IPS-18a (cell line): ENCODE results near the gene MAP4K4.
"Not testable (repeated sequence)": the region's sequence is repeated elsewhere in the genome, so short reads cannot be mapped to it uniquely, and the experiment has no call there.

Experiments used
- H3K27ac ChIP-seq: one replicate; pipeline ENCODE4 v1.5.1; 2013; ENCODE audit warnings: low read length
- H3K27me3 ChIP-seq: one replicate; pipeline ENCODE4 v1.6.1; 2013; ENCODE audit warnings: mild to moderate bottlenecking, low read length; ENCODE audit not compliant: control insufficient read depth, insufficient read depth
- H3K36me3 ChIP-seq: one replicate; pipeline ENCODE4 v1.6.1; 2013; ENCODE audit warnings: low read depth, low read length; ENCODE audit not compliant: control insufficient read depth
- H3K4me1 ChIP-seq: one replicate; pipeline ENCODE4 v1.6.1; 2013; ENCODE audit warnings: low read depth, low read length; ENCODE audit not compliant: control insufficient read depth
- H3K4me3 ChIP-seq: one replicate; pipeline ENCODE4 v1.5.1; 2013; ENCODE audit warnings: low read length
- H3K9ac ChIP-seq: one replicate; pipeline ENCODE4 v1.6.1; 2013; ENCODE audit warnings: mild to moderate bottlenecking, low read length, moderate library complexity
- H3K9me3 ChIP-seq: one replicate; pipeline ENCODE4 v1.6.1; 2013; ENCODE audit warnings: low read depth, low read length; ENCODE audit not compliant: control insufficient read depth

MAP4K4 gene

GRCh38 chr2:101921953-101922325 lies 224.4 kb downstream of the MAP4K4 start:
- Histone ChIP-seq H3K9me3 (peaks cover 11% of the 10 kb centered on the region), H3K4me1 (no peaks in the 10 kb centered on the region), H3K9ac (no peak overlapping the region), H3K4me3 (no peak overlapping the region), H3K27me3 (no peaks in the 10 kb centered on the region), H3K36me3 (no peaks in the 10 kb centered on the region), H3K27ac (no peak overlapping the region)

DNA sequence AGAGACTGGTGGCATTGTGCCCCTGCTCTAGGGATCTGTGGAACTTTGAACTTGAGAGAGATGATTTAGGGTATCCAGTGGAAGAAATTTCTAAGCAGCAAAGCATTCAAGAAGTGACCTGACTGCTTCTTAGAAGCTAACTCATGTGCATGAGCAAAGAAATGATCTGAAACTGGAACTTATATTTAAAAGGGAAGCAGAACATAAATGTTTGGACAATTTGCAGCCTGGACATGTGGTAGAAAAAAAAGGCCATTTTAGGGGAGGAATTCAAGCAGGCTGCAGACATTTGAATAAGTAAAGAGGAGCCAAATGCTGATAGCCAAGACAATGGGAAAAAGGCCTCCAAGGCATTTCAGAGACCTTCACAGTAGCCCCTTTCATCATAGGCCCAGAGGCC lies 226.8 kb downstream of the MAP4K4 start:
- peaks cover 21% of the 10 kb centered on the region for H3K9me3 ChIP-seq
- H3K27ac ChIP-seq, H3K36me3 ChIP-seq, H3K4me1 ChIP-seq, H3K27me3 ChIP-seq, H3K4me3 ChIP-seq, H3K9ac ChIP-seq: not testable (repeated sequence)

DNA sequence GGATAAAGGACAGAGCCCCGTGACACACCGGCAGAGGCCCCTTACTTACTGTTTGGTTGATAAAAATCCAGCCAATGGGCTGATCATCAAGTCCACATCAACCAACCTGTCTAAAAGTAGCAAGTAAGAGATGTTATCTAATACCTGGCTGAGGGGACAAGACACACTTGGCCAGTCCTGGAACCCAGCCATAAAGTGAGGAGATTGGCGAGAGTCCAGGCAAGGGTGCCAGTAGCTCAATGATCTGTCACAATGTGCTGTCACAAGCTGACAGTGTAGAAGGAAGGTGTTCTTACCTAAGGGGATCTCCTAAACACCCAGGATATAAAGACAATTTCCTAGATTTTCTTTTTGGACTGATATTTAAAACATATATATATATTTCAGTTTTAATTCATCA lies 232.5 kb downstream of the MAP4K4 start:
- Histone ChIP-seq H3K27ac (no peak overlapping the region), H3K36me3 (no peaks in the 10 kb centered on the region), H3K9me3 (peaks cover 13% of the 10 kb centered on the region)

DNA sequence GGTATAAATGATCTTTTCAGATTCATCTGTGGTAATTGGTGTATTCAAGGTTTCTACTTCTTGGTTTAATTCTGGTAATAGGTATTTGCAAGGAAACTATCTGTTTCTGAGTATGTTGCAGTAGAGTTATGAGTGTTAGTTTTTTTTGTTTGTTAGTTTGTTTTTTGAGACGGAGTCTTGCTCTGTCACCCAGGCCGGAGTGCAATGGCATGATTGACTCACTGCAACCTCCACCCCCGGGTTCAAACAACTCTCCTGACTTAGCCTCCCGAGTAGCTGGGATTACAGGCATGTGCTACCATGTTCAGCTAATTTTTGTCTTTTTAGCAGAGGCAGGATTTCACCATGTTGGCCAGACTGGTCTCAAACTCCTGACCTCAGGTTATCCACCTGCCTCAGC lies 233.3 kb downstream of the MAP4K4 start:
- Histone ChIP-seq H3K9ac (no peak overlapping the region), H3K27me3 (no peaks in the 10 kb centered on the region), H3K9me3 (peaks cover 13% of the 10 kb centered on the region)

More for the DNA sequence above, 232.5 kb downstream of the MAP4K4 start:
- Histone ChIP-seq H3K4me3 (no peak overlapping the region), H3K27me3 (no peaks in the 10 kb centered on the region), H3K9ac (no peak overlapping the region), H3K4me1 (no peaks in the 10 kb centered on the region)

GRCh38 chr2:101931402-101931801 lies 233.9 kb downstream of the MAP4K4 start:
- no peak overlapping the region for H3K9ac ChIP-seq
- no peak overlapping the region for H3K4me3 ChIP-seq
- H3K36me3 ChIP-seq: no peaks in the 10 kb centered on the region
- peaks cover 11% of the 10 kb centered on the region for H3K4me1 ChIP-seq
- peaks cover 13% of the 10 kb centered on the region for H3K9me3 ChIP-seq
- no peak overlapping the region for H3K27ac ChIP-seq
- no peaks in the 10 kb centered on the region for H3K27me3 ChIP-seq

More for the DNA sequence above, 233.3 kb downstream of the MAP4K4 start:
- Histone ChIP-seq H3K4me3 (no peak overlapping the region), H3K27ac (no peak overlapping the region), H3K4me1 (peaks cover 6% of the 10 kb centered on the region), H3K36me3 (no peaks in the 10 kb centered on the region)

- H3K9ac ChIP-seq, H3K27me3 ChIP-seq, H3K4me3 ChIP-seq, H3K36me3 ChIP-seq, H3K27ac ChIP-seq, H3K9me3 ChIP-seq: not testable (repeated sequence)
- H3K4me1 ChIP-seq: peaks cover 11% of the 10 kb centered on the region
Measured at GRCh38 chr2:101935764-101936163, 238.3 kb downstream of the MAP4K4 start.

DNA sequence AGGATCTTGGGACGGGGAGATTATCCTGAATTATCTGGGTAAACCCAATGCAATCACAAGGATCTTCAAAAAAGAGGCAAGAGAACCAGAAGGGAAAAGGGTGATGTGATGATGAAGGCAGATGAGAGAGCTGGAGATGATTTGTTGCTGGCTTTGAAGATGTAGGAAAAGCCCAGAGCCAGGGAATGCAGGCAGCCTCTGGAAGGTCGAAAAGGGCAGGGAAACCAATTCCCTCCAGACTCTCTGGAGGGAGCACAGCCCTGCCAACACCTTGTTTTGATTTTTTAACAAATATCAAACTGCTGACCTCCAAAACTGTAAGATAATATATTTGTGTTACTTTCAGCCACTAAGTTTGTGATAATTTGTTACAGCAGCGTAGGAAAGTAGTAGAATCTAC lies 245.3 kb downstream of the MAP4K4 start:
- H3K9ac ChIP-seq: no peak overlapping the region
- no peak overlapping the region for H3K27ac ChIP-seq
- no peaks in the 10 kb centered on the region for H3K27me3 ChIP-seq
- no peak overlapping the region for H3K4me3 ChIP-seq
- no peaks in the 10 kb centered on the region for H3K36me3 ChIP-seq
- no peaks in the 10 kb centered on the region for H3K9me3 ChIP-seq
- H3K4me1 ChIP-seq: no peaks in the 10 kb centered on the region
